Measurements from ENCODE around the gene FAM114A1. TPM values are rescaled to one million over a fixed set of nuclear protein-coding genes. Genes with fewer than 3 reads are reported as not detected.
A peak's percentile ranks its signal among the peaks of the same experiment; 100 is the strongest.
"Not testable (repeated sequence)": the region's sequence is repeated elsewhere in the genome, so short reads cannot be mapped to it uniquely, and the experiment has no call there.

Gene FAM114A1
- total RNA-seq, 2 donors from 2014 or later = 1.7 to 1.9 TPM

- Mint-ChIP-seq H3K27ac (peak overlapping the region in 1 of 2 donors; percentile 72), H3K4me3 (no peak overlapping the region)
- no peak for ATAC-seq
These were observed 91.0 kb downstream of the FAM114A1 start for GRCh38 chr4:38958453-38959190.

DNA sequence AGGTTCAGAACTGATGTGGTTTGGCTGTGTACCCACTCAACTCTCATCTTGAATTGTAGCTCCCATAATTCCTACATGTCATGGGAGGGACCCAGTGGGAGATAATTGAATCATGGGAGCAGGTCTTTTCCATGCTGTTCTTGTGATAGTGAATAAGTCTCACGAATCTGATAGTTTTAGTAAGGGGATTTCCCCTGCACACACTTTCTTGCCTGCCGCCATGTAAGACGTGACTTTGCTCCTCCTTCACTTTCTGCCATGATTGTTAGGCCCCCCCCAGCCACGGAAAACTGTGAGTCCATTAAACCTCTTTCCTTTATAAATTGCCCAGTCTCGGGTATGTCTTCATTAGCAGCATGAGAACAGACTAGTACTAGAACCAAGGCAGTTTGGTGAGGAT is 91.6 kb downstream of the FAM114A1 start:
- H3K9me3 Mint-ChIP-seq = peaks cover 10% of the 10 kb centered on the region
- not testable (repeated sequence) for DNase-seq (ENCODE audit: low spot score); H3K36me3 Mint-ChIP-seq; H3K27ac Mint-ChIP-seq; ATAC-seq; H3K4me3 Mint-ChIP-seq; H3K4me1 Mint-ChIP-seq (ENCODE audit: low read depth in 2 of 2)
- peaks cover 3 to 13% of the 10 kb centered on the region in 2 donors for H3K27me3 Mint-ChIP-seq

More at GRCh38 chr4:38958453-38959190, 91.0 kb downstream of the FAM114A1 start:
- H3K36me3 Mint-ChIP-seq = no peaks in the 10 kb centered on the region
- no peak for DNase-seq (ENCODE audit: low spot score)
- H3K27me3 Mint-ChIP-seq = peaks cover 6 to 17% of the 10 kb centered on the region in 2 donors
- H3K4me1 Mint-ChIP-seq (ENCODE audit: low read depth in 2 of 2) = peaks cover 0 to 3% of the 10 kb centered on the region in 2 donors
- peaks cover 10% of the 10 kb centered on the region for H3K9me3 Mint-ChIP-seq

GRCh38 chr4:38964942-38965775 is 97.6 kb downstream of the FAM114A1 start:
- Mint-ChIP-seq H3K27ac (no peak overlapping the region), H3K27me3 (no peaks in the 10 kb centered on the region), H3K4me3 (no peak overlapping the region), H3K4me1 (ENCODE audit: low read depth in 2 of 2) (no peaks in the 10 kb centered on the region), H3K36me3 (peaks cover 6% of the 10 kb centered on the region), H3K9me3 (peaks cover 7% of the 10 kb centered on the region)
- DNase-seq (ENCODE audit: low spot score) = no peak
- no peak for ATAC-seq

GRCh38 chr4:38965866-38966265 is 98.3 kb downstream of the FAM114A1 start:
- Mint-ChIP-seq H3K9me3 (peaks cover 7% of the 10 kb centered on the region), H3K27me3 (no peaks in the 10 kb centered on the region), H3K36me3 (peaks cover 6% of the 10 kb centered on the region), H3K4me3 (no peak overlapping the region), H3K4me1 (ENCODE audit: low read depth in 2 of 2) (no peaks in the 10 kb centered on the region), H3K27ac (no peak overlapping the region)
- DNase-seq (ENCODE audit: low spot score) = no peak
- no peak for ATAC-seq

DNA sequence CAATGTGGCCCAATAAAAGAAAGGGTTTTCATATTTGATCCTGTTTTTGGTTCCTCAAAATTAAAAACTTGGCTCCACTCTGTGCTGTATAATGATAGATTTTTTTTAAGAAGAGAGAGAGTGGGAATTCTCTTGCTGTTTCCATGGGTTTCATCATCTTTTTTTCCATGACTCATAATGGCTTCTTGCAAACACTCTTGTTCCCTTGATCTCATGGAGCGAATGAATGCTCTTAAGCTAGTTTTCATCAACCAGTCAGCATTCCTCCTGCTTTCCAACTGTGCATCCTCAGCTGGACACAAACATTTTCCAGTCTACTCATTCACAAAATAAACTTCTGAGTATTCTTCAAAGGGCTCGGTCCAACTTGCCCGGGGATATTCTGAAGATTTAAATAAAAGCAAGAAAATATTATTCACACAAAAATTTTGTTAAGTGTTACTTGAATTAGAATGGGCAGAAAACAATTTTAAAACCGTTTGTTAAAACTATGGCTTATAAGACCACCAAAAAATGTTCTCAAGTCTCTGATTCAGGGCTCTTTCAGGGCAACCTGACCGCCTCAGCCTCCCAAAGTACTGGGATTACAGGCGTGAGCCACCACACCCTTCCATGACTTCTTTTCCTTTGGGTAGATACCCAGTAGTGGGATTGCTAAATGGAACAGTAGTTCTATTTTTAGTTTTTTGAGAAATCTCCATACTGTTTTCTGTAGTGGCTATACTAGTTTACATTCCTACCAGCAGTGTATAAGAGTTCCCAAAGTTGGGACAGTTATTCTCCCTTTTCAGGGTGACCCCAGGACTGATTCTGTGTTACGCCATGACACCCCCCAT is 99.9 kb downstream of the FAM114A1 start:
- no peaks in the 10 kb centered on the region for H3K9me3 Mint-ChIP-seq
- DNase-seq (ENCODE audit: low spot score) = no peak
- no peaks in the 10 kb centered on the region for H3K4me1 Mint-ChIP-seq (ENCODE audit: low read depth in 2 of 2)
- no peak overlapping the region for H3K4me3 Mint-ChIP-seq
- H3K36me3 Mint-ChIP-seq = peaks cover 6% of the 10 kb centered on the region
- H3K27me3 Mint-ChIP-seq = no peaks in the 10 kb centered on the region
- ATAC-seq = no peak
- peak overlapping the region in 1 of 2 donors; percentile 57 for H3K27ac Mint-ChIP-seq

DNA sequence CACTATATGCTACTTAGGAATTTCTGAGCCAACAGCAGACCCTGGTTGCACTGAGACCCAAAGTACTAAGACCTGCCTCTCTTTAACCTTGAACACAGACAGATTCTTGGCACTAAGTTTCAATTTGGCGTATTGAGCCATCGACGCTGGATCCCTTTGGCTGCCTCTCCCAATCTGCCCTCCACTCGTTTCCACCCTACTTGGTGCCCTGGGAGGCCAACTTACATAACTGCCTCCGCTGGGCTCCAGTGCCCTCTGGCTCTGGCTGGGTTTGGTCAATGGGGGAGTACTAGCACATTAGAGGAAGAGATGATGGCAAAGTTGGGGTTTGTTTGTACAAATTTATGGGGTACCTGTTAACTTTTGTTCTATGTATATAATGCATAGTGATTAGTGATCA is 101.1 kb downstream of the FAM114A1 start:
- no peak overlapping the region for H3K4me3 Mint-ChIP-seq
- H3K9me3 Mint-ChIP-seq = no peaks in the 10 kb centered on the region
- peaks cover 6% of the 10 kb centered on the region for H3K36me3 Mint-ChIP-seq
- no peak for DNase-seq (ENCODE audit: low spot score)
- ATAC-seq = no peak
- no peaks in the 10 kb centered on the region for H3K4me1 Mint-ChIP-seq (ENCODE audit: low read depth in 2 of 2)
- no peaks in the 10 kb centered on the region for H3K27me3 Mint-ChIP-seq
- no peak overlapping the region for H3K27ac Mint-ChIP-seq

DNA sequence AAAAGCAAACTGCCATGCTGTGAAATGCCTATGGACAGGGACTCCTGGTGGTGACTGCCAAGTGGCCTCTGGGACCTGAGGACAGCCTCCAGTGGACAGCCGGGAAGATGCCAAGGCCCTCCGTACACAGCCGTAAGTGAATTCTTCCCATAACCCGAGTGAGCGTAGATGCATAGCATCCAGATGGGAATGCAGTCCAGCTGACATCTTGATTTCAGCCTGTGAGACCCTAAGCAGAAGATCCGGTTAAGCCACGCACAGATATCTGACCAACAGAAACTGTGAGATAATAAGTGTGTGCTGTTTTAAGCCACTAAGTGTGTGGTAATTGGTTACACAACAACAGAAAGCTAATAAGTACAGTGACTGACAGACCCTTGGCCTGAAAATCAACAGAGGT is 108.7 kb downstream of the FAM114A1 start:
- Mint-ChIP-seq H3K27ac (no peak overlapping the region), H3K4me3 (no peak overlapping the region), H3K9me3 (no peaks in the 10 kb centered on the region), H3K27me3 (no peaks in the 10 kb centered on the region), H3K36me3 (peaks cover 5% of the 10 kb centered on the region), H3K4me1 (ENCODE audit: low read depth in 2 of 2) (peaks cover 3% of the 10 kb centered on the region in 2 donors)
- DNase-seq (ENCODE audit: low spot score) = no peak
- no peak for ATAC-seq

DNA sequence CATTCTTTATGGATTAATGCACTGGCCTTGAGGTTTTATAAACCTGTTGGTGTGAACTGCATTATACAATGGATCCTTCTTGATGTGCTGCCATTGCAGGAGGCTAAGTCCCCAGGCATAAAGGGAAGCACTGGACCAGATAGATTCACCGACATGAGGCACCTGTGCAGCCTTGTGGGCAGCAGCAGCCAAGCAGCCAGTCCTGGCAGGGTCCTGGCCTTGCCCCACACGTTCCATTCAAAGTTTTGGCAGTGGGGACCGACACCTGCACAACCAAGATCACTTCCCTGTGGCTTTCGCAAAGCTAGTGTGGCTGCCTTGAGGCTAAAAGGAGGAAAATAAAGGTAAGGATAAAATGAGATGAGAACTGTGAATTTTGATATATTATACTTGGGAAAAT is 111.5 kb downstream of the FAM114A1 start:
- Mint-ChIP-seq H3K4me3 (no peak overlapping the region), H3K36me3 (peaks cover 12% of the 10 kb centered on the region), H3K4me1 (ENCODE audit: low read depth in 2 of 2) (peaks cover 3 to 8% of the 10 kb centered on the region in 2 donors), H3K9me3 (no peaks in the 10 kb centered on the region), H3K27ac (no peak overlapping the region), H3K27me3 (no peaks in the 10 kb centered on the region)
- DNase-seq (ENCODE audit: low spot score) = no peak
- ATAC-seq = no peak

- no peak overlapping the region for H3K4me3 Mint-ChIP-seq
- H3K36me3 Mint-ChIP-seq = peaks cover 12% of the 10 kb centered on the region
- peaks cover 6 to 8% of the 10 kb centered on the region in 2 donors for H3K4me1 Mint-ChIP-seq (ENCODE audit: low read depth in 2 of 2)
- no peak overlapping the region for H3K27ac Mint-ChIP-seq
- ATAC-seq = no peak
- DNase-seq (ENCODE audit: low spot score) = no peak
- H3K27me3 Mint-ChIP-seq = no peaks in the 10 kb centered on the region
- no peaks in the 10 kb centered on the region for H3K9me3 Mint-ChIP-seq
These were observed 112.1 kb downstream of the FAM114A1 start for GRCh38 chr4:38979511-38980230.

- DNase-seq (ENCODE audit: low spot score) (no peak), ATAC-seq (peak in 1 of 2 donors; percentile 49)
- Mint-ChIP-seq H3K36me3 (peaks cover 12% of the 10 kb centered on the region), H3K27ac (peak overlapping the region in 1 of 2 donors; percentile 47), H3K9me3 (no peaks in the 10 kb centered on the region), H3K27me3 (no peaks in the 10 kb centered on the region), H3K4me1 (ENCODE audit: low read depth in 2 of 2) (peaks cover 8% of the 10 kb centered on the region in 2 donors), H3K4me3 (no peak overlapping the region)
These were observed 113.5 kb downstream of the FAM114A1 start for GRCh38 chr4:38980903-38981676.

- Mint-ChIP-seq H3K4me1 (ENCODE audit: low read depth in 2 of 2) (peaks cover 8 to 10% of the 10 kb centered on the region in 2 donors), H3K4me3 (no peak overlapping the region), H3K27ac (no peak overlapping the region)
These were observed 114.9 kb downstream of the FAM114A1 start for GRCh38 chr4:38982361-38983095.

GRCh38 chr4:38983291-38983690 is 115.7 kb downstream of the FAM114A1 start:
- Mint-ChIP-seq H3K4me1 (ENCODE audit: low read depth in 2 of 2) (peaks cover 8 to 10% of the 10 kb centered on the region in 2 donors), H3K27ac (no peak overlapping the region), H3K4me3 (no peak overlapping the region), H3K27me3 (no peaks in the 10 kb centered on the region), H3K9me3 (no peaks in the 10 kb centered on the region), H3K36me3 (peaks cover 12% of the 10 kb centered on the region)
- ATAC-seq (no peak), DNase-seq (ENCODE audit: low spot score) (no peak)

More at GRCh38 chr4:38982361-38983095, 114.9 kb downstream of the FAM114A1 start:
- Mint-ChIP-seq H3K36me3 (peaks cover 12% of the 10 kb centered on the region), H3K27me3 (no peaks in the 10 kb centered on the region), H3K9me3 (no peaks in the 10 kb centered on the region)
- DNase-seq (ENCODE audit: low spot score) (no peak), ATAC-seq (no peak)

Data from natural killer cell treated with Interleukin-12 subunit alpha and Interleukin-12 subunit beta and Interleukin-15 and Interleukin-18, amount 100 ng/mL, for 72 hours (primary cell).